Parathyroid adenoma (tissue), 2 donors: Measurements from ENCODE around the gene CDSN.
A peak's percentile ranks its signal among the peaks of the same experiment; 100 is the strongest.

Experiments used
- H2AFZ ChIP-seq: fragments of 300-600 bp; sonication (generic); one replicate; pipeline ENCODE4 v1.7.0; 2017; ENCODE audit warnings: antibody characterized with exemption, mild to moderate bottlenecking
- H3K27ac ChIP-seq: fragments of 300-600 bp; sonication (generic); one replicate; pipeline ENCODE4 v1.7.0; 2017
- H3K27me3 ChIP-seq: fragments of 300-600 bp; sonication (generic); one replicate; pipeline ENCODE4 v1.7.0; 2017; ENCODE audit warnings: low read length; ENCODE audit not compliant: control insufficient read depth, insufficient read depth
- H3K36me3 ChIP-seq: fragments of 300-600 bp; sonication (generic); one replicate; pipeline ENCODE4 v1.7.0; 2017; ENCODE audit warnings: low read length; ENCODE audit not compliant: control insufficient read depth, insufficient read depth
- H3K4me1 ChIP-seq: fragments of 300-600 bp; sonication (generic); one replicate; pipeline ENCODE4 v1.7.0; 2017; ENCODE audit warnings: control low read depth
- H3K4me2 ChIP-seq: fragments of 300-600 bp; sonication (generic); one replicate; pipeline ENCODE4 v1.7.0; 2017; ENCODE audit warnings: low read length
- H3K4me3 ChIP-seq: fragments of 300-600 bp; sonication (generic); one replicate; pipeline ENCODE4 v1.7.0; 2017; ENCODE audit warnings: low read depth, low read length
- H3K79me2 ChIP-seq: fragments of 300-600 bp; sonication (generic); one replicate; pipeline ENCODE4 v1.7.0; 2017; ENCODE audit warnings: control low read depth
- H3K9ac ChIP-seq: fragments of 300-600 bp; sonication (generic); one replicate; pipeline ENCODE4 v1.7.0; 2017; ENCODE audit warnings: mild to moderate bottlenecking
- H3K9me3 ChIP-seq: fragments of 300-600 bp; sonication (generic); one replicate; pipeline ENCODE4 v1.7.0; 2017; ENCODE audit warnings: low read length; ENCODE audit not compliant: control insufficient read depth
- TF ChIP-seq, protein P1 (sequence below): fragments of 300-600 bp; sonication (generic); IDR thresholded peaks from one replicate; pipeline ENCODE4 v1.7.0; 2017; ENCODE audit warnings: antibody characterized with exemption, mild to moderate bottlenecking
- donor health status: primary hyperparathyroidism.

The CDSN gene

DNA sequence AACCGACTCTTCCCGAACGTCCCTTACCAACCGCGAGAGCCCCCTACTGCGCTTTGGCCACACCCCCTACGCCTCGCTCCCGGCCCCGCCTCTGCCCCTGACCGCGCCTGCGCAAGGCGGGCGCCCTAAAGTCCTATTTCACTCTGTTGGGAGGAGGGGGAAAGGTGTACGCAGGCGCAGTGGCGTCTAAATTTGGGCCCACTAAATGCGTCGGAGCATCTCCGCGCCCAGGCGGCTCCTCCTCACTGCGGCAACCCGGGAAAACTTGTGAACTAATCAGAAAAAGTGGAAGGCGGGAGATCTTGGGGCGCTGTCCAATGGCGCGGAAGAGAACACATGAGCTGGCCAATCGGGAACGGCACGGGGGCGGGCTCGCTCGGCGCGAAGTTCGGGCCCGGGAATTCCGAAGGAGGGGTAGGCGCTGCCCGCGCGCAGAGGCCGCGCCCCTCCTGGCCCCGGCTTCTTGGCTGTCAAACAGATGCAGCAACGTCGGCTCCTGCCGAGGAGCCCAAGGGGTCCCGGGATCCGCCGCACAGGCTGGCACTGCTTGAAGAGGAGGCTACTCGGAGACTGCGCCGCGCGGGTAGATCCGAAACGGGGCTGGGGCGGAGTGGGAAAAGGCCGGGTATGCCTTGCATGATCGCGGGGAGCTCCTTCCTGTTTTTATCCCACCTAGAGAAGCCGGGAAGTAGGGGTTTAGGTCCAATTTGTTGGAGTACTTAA lies 38.1 kb upstream of the CDSN start, which contains the start of gene TCF19:
TCF19 (plus strand) TSS at position 450 of the 723 bp plus-strand sequence. CDS start 881 bp downstream, outside the sequence.
- Histone ChIP-seq H3K4me2 (peak within 1 kb of the TSS; percentile 81), H3K9me3 (no peaks in the 10 kb centered on the region), H3K9ac (peak within 1 kb of the TSS; percentile 63), H3K27ac (peak within 1 kb of the TSS; percentile 37), H3K79me2 (no peaks in the 10 kb centered on the region), H3K4me1 (peaks cover 3% of the 10 kb centered on the region), H2AFZ (peak within 1 kb of the TSS; percentile 94), H3K4me3 (peak within 1 kb of the TSS; percentile 73), H3K27me3 (no peaks in the 10 kb centered on the region), H3K36me3 (no peaks in the 10 kb centered on the region)
- TF ChIP-seq, protein P1, sequence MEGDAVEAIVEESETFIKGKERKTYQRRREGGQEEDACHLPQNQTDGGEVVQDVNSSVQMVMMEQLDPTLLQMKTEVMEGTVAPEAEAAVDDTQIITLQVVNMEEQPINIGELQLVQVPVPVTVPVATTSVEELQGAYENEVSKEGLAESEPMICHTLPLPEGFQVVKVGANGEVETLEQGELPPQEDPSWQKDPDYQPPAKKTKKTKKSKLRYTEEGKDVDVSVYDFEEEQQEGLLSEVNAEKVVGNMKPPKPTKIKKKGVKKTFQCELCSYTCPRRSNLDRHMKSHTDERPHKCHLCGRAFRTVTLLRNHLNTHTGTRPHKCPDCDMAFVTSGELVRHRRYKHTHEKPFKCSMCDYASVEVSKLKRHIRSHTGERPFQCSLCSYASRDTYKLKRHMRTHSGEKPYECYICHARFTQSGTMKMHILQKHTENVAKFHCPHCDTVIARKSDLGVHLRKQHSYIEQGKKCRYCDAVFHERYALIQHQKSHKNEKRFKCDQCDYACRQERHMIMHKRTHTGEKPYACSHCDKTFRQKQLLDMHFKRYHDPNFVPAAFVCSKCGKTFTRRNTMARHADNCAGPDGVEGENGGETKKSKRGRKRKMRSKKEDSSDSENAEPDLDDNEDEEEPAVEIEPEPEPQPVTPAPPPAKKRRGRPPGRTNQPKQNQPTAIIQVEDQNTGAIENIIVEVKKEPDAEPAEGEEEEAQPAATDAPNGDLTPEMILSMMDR, result no peak

DNA sequence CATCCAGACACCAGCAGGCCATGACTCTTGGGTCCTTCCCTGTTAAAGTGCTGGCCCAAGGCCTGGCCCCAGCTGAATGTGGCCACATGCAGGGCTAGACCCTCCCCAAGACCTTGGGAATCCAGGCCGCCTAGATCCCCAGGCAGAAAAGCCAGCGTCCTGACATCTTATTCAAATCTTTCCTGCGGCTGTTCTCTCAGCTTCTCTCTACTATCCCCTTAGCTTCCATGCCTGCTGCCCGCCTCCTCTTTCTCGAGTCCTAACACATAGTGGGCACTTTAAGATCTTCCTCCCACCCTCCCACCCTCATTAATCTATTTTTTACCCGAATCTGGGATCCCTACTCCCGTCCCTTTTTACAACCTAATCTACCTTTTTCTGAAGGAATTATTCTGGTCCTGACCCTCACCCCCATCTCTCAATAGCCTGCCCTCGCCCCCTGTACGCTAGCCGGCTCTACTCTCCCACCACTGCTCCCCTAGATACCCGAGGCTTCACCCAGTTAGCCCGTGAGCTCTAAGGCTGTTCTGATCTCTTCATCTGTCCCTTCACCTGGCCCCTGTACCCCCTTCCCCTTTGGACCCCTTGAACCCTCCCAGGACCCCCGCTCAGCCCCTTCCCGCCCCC lies 37.4 kb upstream of the CDSN start, which contains the start of gene CCHCR1:
CCHCR1 (minus strand) TSS at position 290 of the 627 bp plus-strand sequence; CDS start at position 88, 202 bp downstream.
- Histone ChIP-seq H3K36me3 (no peaks in the 10 kb centered on the region), H3K4me2 (peak within 1 kb of the TSS; percentile 81), H3K4me3 (peak within 1 kb of the TSS; percentile 73), H3K27ac (peak within 1 kb of the TSS; percentile 37), H3K9me3 (no peaks in the 10 kb centered on the region), H3K27me3 (no peaks in the 10 kb centered on the region), H3K4me1 (peaks cover 3% of the 10 kb centered on the region), H3K9ac (peak within 1 kb of the TSS; percentile 63), H3K79me2 (no peaks in the 10 kb centered on the region), H2AFZ (peak within 1 kb of the TSS; percentile 94)
- TF ChIP-seq, protein P1, result no peak

GRCh38 chr6:31156641-31157040 lies 36.4 kb upstream of the CDSN start:
- Histone ChIP-seq H3K4me1 (peaks cover 3% of the 10 kb centered on the region), H2AFZ (no peak overlapping the region), H3K9me3 (no peaks in the 10 kb centered on the region), H3K36me3 (no peaks in the 10 kb centered on the region), H3K27ac (no peak overlapping the region), H3K4me3 (no peak overlapping the region), H3K9ac (no peak overlapping the region), H3K4me2 (no peak overlapping the region), H3K79me2 (no peaks in the 10 kb centered on the region), H3K27me3 (no peaks in the 10 kb centered on the region)
- TF ChIP-seq, protein P1, result no peak

DNA sequence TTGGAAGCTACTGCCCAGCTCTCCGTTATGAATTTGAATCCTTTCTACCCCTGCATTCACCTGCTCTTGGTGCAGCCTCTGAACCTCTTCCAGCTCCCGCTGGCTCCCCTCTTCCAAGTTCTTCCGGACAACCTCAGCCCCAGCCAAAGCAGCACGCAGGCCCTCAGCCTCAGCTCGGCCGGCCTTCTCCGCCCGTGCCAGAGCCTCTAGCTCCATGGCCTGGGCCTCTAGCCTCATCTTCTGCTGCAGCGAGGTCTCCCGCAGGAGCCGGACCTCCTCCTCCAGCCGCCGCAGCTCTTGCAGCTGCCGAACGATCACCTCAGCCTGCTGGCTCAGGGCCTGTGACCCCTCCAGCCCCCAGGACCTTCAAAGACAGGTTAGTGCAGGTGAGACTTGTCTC lies 34.2 kb upstream of the CDSN start:
- H3K36me3 ChIP-seq, result no peaks in the 10 kb centered on the region
- TF ChIP-seq, protein P1, result no peak
- H3K4me2 ChIP-seq, result no peak overlapping the region
- peaks cover 3% of the 10 kb centered on the region for H3K4me1 ChIP-seq
- H3K9me3 ChIP-seq, result no peaks in the 10 kb centered on the region
- H2AFZ ChIP-seq, result no peak overlapping the region
- no peak overlapping the region for H3K4me3 ChIP-seq
- no peaks in the 10 kb centered on the region for H3K79me2 ChIP-seq
- H3K9ac ChIP-seq, result no peak overlapping the region
- no peaks in the 10 kb centered on the region for H3K27me3 ChIP-seq
- no peak overlapping the region for H3K27ac ChIP-seq
